Cardiac muscle cell (in vitro differentiated cells and primary cell): ENCODE measurements around the gene RECQL5. TPM values are rescaled to one million over a fixed set of nuclear protein-coding genes. Genes with fewer than 3 reads are reported as not detected.

Experiments used
- DNase-seq, 2 donors: peaks; one replicate each; pipeline versions ENCODE4 v3.0.0 to v3.0.0-alpha.2; 2010 to 2017; ENCODE audit warnings: low read depth in 1 of 2, low spot score in 1 of 2
- H3K27ac ChIP-seq: fragments of 200-600 bp; sonication (generic); 2 replicates; pipeline ENCODE4 v1.5.1; 2016
- H3K27me3 ChIP-seq: fragments of 200-600 bp; sonication (generic); 2 replicates; pipeline ENCODE4 v1.6.0; 2016; ENCODE audit warnings: control low read depth
- H3K36me3 ChIP-seq: fragments of 200-600 bp; sonication (generic); 2 replicates; pipeline ENCODE4 v1.5.1; 2016; ENCODE audit warnings: control low read depth
- H3K4me1 ChIP-seq: fragments of 200-600 bp; sonication (generic); 2 replicates; pipeline ENCODE4 v1.8.1; 2017; ENCODE audit warnings: low read depth, mild to moderate bottlenecking, mixed run types
- H3K4me3 ChIP-seq: fragments of 200-600 bp; sonication (generic); 2 replicates; pipeline ENCODE4 v1.5.1; 2016; ENCODE audit warnings: mild to moderate bottlenecking
- H3K9me3 ChIP-seq: fragments of 200-600 bp; sonication (generic); 2 replicates; pipeline ENCODE4 v1.5.1; 2017; ENCODE audit warnings: low read depth, mild to moderate bottlenecking, control low read depth
- polyA plus RNA-seq: library from polyadenylated mRNA; unstranded; fragments of >200 nt; fragmentation: Nextera tagmentation; extraction: Ambion mirVana; gene quantifications from 2 replicates; pipeline ENCODE4 v1.2.1, GENCODE V29; 2016
- total RNA-seq: library from RNA; depleted of rRNA; stranded (reverse); fragments of >200 nt; gene quantifications from 2 replicates; pipeline ENCODE4 v1.2.3, GENCODE V29; 2016
- TF ChIP-seq, protein P1 (sequence below): IDR thresholded peaks from 2 replicates; pipeline ENCODE4 v1.5.1; 2012; ENCODE audit warnings: low read depth, mild to moderate bottlenecking, low read length

Gene RECQL5
- total and polyA plus RNA-seq, 2 experiments from 2014 or later, result 28.6 to 43.1 TPM

DNA sequence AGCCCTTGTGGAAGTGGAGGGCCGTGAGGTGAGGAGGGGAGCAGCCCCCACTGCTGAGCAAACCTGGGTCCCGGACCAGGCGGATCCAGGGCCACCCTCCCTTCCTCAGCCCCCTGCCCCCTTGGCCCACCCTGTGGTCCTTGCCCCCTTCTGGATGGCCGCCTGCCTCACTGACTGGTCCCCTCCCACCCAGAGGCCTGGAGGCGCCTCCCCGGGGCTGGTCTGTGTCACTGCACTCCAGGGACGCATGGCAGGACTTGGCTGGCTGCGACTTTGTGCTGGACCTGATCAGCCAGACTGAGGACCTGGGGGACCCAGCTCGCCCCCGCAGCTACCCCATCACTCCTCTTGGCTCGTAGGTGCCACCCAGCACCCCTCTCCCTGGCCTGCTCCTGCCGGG is 52.9 kb downstream of the RECQL5 start:
- Histone ChIP-seq H3K27ac (no peak overlapping the region), H3K4me1 (no peaks in the 10 kb centered on the region), H3K36me3 (no peaks in the 10 kb centered on the region), H3K27me3 (no peaks in the 10 kb centered on the region), H3K9me3 (no peaks in the 10 kb centered on the region), H3K4me3 (no peak overlapping the region)
- no peak for DNase-seq
- TF ChIP-seq, protein P1, sequence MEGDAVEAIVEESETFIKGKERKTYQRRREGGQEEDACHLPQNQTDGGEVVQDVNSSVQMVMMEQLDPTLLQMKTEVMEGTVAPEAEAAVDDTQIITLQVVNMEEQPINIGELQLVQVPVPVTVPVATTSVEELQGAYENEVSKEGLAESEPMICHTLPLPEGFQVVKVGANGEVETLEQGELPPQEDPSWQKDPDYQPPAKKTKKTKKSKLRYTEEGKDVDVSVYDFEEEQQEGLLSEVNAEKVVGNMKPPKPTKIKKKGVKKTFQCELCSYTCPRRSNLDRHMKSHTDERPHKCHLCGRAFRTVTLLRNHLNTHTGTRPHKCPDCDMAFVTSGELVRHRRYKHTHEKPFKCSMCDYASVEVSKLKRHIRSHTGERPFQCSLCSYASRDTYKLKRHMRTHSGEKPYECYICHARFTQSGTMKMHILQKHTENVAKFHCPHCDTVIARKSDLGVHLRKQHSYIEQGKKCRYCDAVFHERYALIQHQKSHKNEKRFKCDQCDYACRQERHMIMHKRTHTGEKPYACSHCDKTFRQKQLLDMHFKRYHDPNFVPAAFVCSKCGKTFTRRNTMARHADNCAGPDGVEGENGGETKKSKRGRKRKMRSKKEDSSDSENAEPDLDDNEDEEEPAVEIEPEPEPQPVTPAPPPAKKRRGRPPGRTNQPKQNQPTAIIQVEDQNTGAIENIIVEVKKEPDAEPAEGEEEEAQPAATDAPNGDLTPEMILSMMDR, result no peak

DNA sequence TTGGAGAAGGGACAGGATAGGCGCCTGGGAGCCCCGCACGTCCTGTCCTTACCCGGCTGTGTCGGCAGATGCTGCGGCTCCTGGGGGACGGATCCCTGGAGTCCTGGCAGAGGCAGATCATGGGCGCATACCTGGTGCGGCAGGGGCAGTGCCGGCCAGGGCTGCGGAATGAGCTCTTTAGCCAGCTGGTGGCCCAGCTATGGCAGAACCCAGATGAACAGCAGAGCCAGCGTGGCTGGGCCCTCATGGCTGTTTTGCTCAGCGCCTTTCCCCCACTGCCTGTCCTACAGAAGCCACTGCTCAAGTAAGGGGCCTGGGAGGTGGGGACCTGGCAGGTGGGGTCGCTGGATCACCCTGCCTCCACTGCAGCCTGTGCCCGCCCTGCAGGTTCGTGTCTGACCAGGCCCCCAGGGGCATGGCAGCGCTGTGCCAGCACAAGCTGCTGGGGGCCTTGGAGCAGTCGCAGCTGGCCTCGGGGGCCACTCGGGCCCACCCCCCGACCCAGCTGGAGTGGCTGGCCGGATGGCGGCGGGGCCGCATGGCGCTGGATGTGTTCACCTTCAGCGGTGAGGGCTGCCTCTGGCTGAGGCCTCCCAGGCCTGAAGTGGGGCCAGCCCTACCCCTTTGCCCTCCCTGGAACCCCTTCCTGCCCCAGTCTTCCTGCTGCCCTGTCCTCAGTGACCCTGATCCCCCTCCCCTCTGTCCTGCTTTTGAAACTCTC is 53.9 kb downstream of the RECQL5 start:
- TF ChIP-seq, protein P1, result no peak
- no peak overlapping the region for H3K4me3 ChIP-seq
- no peaks in the 10 kb centered on the region for H3K27me3 ChIP-seq
- H3K27ac ChIP-seq, result no peak overlapping the region
- no peaks in the 10 kb centered on the region for H3K9me3 ChIP-seq
- no peaks in the 10 kb centered on the region for H3K4me1 ChIP-seq
- no peak for DNase-seq
- H3K36me3 ChIP-seq, result no peaks in the 10 kb centered on the region

DNA sequence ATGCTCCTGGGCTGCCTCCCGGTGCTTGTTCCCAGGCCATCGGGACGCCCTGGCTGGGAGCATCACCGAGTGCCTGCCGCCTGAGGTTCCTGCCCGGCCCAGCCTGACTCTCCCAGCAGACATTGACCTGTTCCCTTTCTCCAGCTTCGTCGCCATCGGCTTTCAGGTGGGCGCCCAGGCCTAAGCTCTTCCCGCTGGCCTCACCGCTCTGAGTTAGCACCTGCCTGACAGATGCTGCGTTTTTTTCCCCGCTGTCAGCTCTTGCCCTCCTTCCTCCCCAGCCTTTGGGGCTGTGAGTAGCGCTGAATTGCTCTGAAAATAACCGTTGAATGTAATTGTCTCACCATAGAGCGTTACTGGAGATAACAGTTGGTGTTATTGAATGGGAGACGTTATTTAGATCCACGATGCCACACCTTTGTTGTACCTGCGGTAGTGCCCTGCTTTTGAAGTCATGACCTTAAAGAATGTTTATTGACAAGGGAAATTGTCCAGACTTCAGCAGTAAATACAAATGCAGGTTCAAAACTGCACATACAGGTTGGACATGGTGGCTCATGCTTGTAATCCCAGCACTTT is 55.0 kb downstream of the RECQL5 start:
- Histone ChIP-seq H3K4me1 (no peaks in the 10 kb centered on the region), H3K27me3 (no peaks in the 10 kb centered on the region), H3K36me3 (no peaks in the 10 kb centered on the region), H3K27ac (no peak overlapping the region), H3K4me3 (no peak overlapping the region), H3K9me3 (no peaks in the 10 kb centered on the region)
- no peak for DNase-seq
- TF ChIP-seq, protein P1, result no peak

DNA sequence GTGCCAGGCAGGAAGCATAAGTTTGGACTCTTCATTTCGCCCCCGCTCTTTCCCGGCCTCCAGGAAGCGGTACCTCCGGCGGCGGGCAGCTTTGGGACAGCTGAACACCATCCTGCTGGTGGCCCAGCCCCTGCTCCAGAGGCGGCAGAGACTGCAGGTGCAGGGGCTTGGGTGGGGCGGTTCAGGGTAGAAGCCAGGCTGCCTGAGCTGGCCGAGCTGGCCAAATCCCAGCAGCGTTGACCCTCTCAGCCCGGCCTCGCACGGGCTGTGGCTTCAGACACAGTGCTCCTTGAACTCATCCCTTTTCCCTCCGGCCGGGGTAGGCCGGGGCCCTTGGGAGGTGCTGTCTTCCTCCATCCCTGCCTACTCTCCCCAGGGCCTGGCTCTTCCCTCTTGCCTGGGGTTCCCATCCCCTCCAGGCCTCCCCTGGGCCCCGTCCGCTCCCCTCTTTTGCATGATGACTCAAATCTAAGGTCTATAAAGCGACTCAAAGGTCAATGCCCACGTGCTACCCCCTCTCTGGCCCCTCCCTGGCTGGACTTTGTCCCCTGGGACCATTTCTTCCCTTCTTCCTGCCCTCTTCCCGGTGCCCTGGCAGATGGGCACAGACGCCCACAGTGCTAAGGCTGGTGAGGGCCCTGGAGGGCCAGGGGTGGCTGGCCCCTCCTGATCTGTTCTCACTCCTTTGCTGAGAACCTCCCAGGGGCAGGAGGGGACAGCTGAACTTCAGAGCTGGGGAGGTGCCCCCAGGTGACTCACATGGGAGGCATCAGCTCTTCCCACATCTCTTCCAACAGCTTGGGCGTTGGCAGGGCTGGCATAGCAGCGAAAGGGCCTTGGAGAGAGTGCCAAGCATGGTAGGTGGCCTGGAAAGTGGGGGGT is 56.6 kb downstream of the RECQL5 start:
- no peak overlapping the region for H3K4me3 ChIP-seq
- H3K27ac ChIP-seq, result no peak overlapping the region
- no peaks in the 10 kb centered on the region for H3K9me3 ChIP-seq
- H3K27me3 ChIP-seq, result no peaks in the 10 kb centered on the region
- DNase-seq, result no peak
- H3K4me1 ChIP-seq, result no peaks in the 10 kb centered on the region
- no peaks in the 10 kb centered on the region for H3K36me3 ChIP-seq
- TF ChIP-seq, protein P1, result no peak

DNA sequence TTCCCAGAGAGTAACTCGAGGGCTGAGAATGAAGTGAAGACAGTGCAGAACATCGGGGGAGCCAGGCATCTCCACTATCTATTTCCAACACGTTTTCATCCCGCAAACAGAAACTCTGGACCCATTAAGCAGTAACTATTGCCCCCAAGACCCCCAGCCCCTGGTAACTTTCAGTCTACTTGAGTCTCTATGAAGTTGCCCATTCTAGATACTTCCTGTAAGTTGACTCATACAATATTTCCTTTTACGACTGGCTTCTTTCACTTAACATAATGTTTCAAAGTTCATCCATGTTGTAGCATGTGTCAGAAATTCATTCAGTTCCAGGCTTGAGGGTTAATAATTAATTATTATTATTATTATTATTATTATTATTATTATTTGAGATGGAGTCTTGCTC is 59.9 kb downstream of the RECQL5 start:
- H3K9me3 ChIP-seq, result no peaks in the 10 kb centered on the region
- H3K36me3 ChIP-seq, result no peaks in the 10 kb centered on the region
- H3K27ac ChIP-seq, result no peak overlapping the region
- no peak overlapping the region for H3K4me3 ChIP-seq
- no peaks in the 10 kb centered on the region for H3K27me3 ChIP-seq
- DNase-seq, result no peak
- TF ChIP-seq, protein P1, result no peak
- H3K4me1 ChIP-seq, result no peaks in the 10 kb centered on the region
